GM23338 (cell line): ENCODE results near the gene SORCS2. TPM values are rescaled to one million over a fixed set of nuclear protein-coding genes. Genes with fewer than 3 reads are reported as not detected.

Experiments used
- ATAC-seq: fragments of 200-7000 bp; cut with Tn5 transposase; 3 replicates; pipeline ENCODE4 v1.9.1; 2020
- DNase-seq: peaks from one replicate; pipeline ENCODE4 v3.0.0-alpha.2; 2015; ENCODE audit warnings: low spot score
- H2AFZ ChIP-seq: fragments of 200-600 bp; sonication (generic); 2 replicates; pipeline ENCODE4 v1.8.0; 2016; ENCODE audit warnings: antibody characterized with exemption, mild to moderate bottlenecking, moderate library complexity
- H3F3A ChIP-seq: fragments of 200-600 bp; sonication (generic); replicated peaks from 2 replicates; pipeline ENCODE4 v1.8.0; 2017; ENCODE audit warnings: antibody characterized with exemption, mixed run types, low read depth
- H3K27ac ChIP-seq: fragments of 200-600 bp; sonication (generic); 2 replicates; pipeline ENCODE4 v1.6.1; 2016; ENCODE audit warnings: low read depth
- H3K27me3 ChIP-seq: fragments of 200-600 bp; sonication (generic); 2 replicates; pipeline ENCODE4 v1.8.0; 2016; ENCODE audit warnings: mild to moderate bottlenecking, mixed run types, moderate library complexity; ENCODE audit not compliant: insufficient read depth
- H3K36me3 ChIP-seq: fragments of 200-600 bp; sonication (generic); 2 replicates; pipeline ENCODE4 v1.8.0; 2016; ENCODE audit warnings: mild to moderate bottlenecking; ENCODE audit not compliant: insufficient read depth
- H3K4me1 ChIP-seq: fragments of 200-600 bp; sonication (generic); 2 replicates; pipeline ENCODE4 v1.8.0; 2016; ENCODE audit warnings: mild to moderate bottlenecking, moderate library complexity; ENCODE audit not compliant: insufficient read depth
- H3K4me2 ChIP-seq: fragments of 200-600 bp; sonication (generic); 2 replicates; pipeline ENCODE4 v1.7.1; 2017; ENCODE audit warnings: mixed run types
- H3K4me3 ChIP-seq: fragments of 200-600 bp; sonication (generic); 2 replicates; pipeline ENCODE4 v1.6.1; 2016; ENCODE audit warnings: mixed run types
- H3K79me2 ChIP-seq: fragments of 200-600 bp; sonication (generic); replicated peaks from 2 replicates; pipeline ENCODE4 v1.8.0; 2017; ENCODE audit warnings: mild to moderate bottlenecking; ENCODE audit not compliant: insufficient read depth
- H3K9me2 ChIP-seq: fragments of 200-600 bp; sonication (generic); 2 replicates; pipeline ENCODE4 v1.8.0; 2017; ENCODE audit not compliant: insufficient read depth
- H4K20me1 ChIP-seq: fragments of 200-600 bp; sonication (generic); replicated peaks from 2 replicates; pipeline ENCODE4 v1.8.0; 2017; ENCODE audit warnings: mild to moderate bottlenecking; ENCODE audit not compliant: insufficient read depth
- H3K27ac Mint-ChIP-seq: 2 replicates; pipeline ENCODE4 v1.8.0; 2020; ENCODE audit warnings: inconsistent platforms, mild to moderate bottlenecking, moderate library complexity, mixed read lengths
- H3K27me3 Mint-ChIP-seq: 3 replicates; pipeline ENCODE4 v1.8.0; 2022; ENCODE audit warnings: low read depth, mild to moderate bottlenecking, moderate library complexity, mixed read lengths, inconsistent platforms; ENCODE audit not compliant: insufficient read depth, poor library complexity
- H3K36me3 Mint-ChIP-seq: 3 replicates; pipeline ENCODE4 v1.8.0; 2021; ENCODE audit warnings: low read depth, mild to moderate bottlenecking, inconsistent platforms, moderate library complexity, mixed read lengths
- H3K4me1 Mint-ChIP-seq: 3 replicates; pipeline ENCODE4 v1.8.0; 2020; ENCODE audit warnings: mild to moderate bottlenecking, inconsistent platforms, mixed read lengths
- H3K4me3 Mint-ChIP-seq: 3 replicates; pipeline ENCODE4 v1.8.0; 2021; ENCODE audit warnings: moderate library complexity, mild to moderate bottlenecking, inconsistent platforms, mixed read lengths
- H3K9me3 Mint-ChIP-seq: 3 replicates; pipeline ENCODE4 v1.8.0; 2020; ENCODE audit warnings: moderate library complexity, mild to moderate bottlenecking, inconsistent platforms, mixed read lengths
- CREB1 ChIP-seq: fragments of 250-450 bp; sonication (Bioruptor Pico); IDR thresholded peaks from 2 replicates; pipeline ENCODE4 v1.5.0; 2020; ENCODE audit warnings: low read depth, mild to moderate bottlenecking, moderate library complexity
- CTCF ChIP-seq, 2 experiments: fragments of 200-600 bp in 1 of 2; sonication (generic) in 1 of 2; conservative IDR thresholded peaks; 2 replicates each; pipeline versions ENCODE4 v1.5.1 to v1.6.1; 2016 to 2017; ENCODE audit warnings: antibody characterized with exemption in 2 of 2, low read depth in 2 of 2, mild to moderate bottlenecking in 2 of 2, moderate library complexity in 1 of 2
- EZH2 ChIP-seq: fragments of 200-600 bp; sonication (generic); IDR thresholded peaks from one replicate; pipeline ENCODE4 v1.8.0; 2017; ENCODE audit warnings: antibody characterized with exemption, mild to moderate bottlenecking, low read depth; ENCODE audit not compliant: unreplicated experiment
- NANOG ChIP-seq: IDR thresholded peaks from 2 replicates; pipeline ENCODE4 v1.6.1; 2016; ENCODE audit warnings: antibody characterized with exemption, borderline replicate concordance
- POLR2AphosphoS5 ChIP-seq: IDR thresholded peaks from 2 replicates; pipeline ENCODE4 v1.6.1; 2016; ENCODE audit warnings: antibody characterized with exemption, low read depth
- STAT1 ChIP-seq: IDR thresholded peaks from one replicate; pipeline ENCODE4 v1.6.1; 2016; ENCODE audit warnings: antibody characterized with exemption; ENCODE audit not compliant: unreplicated experiment
- ZNF114 ChIP-seq: fragments of 250-450 bp; sonication (Bioruptor Pico); IDR thresholded peaks from 2 replicates; pipeline ENCODE4 v1.5.0; 2020; ENCODE audit warnings: mild to moderate bottlenecking, moderate library complexity
- ZNF462 ChIP-seq: fragments of 250-450 bp; sonication (Bioruptor Pico); IDR thresholded peaks from 2 replicates; pipeline ENCODE4 v1.5.0; 2020; ENCODE audit warnings: mild to moderate bottlenecking, moderate library complexity
- polyA plus RNA-seq: library from polyadenylated mRNA; unstranded; fragments of >200 nt; fragmentation: Nextera tagmentation; extraction: Ambion mirVana; gene quantifications from 2 replicates; pipeline ENCODE4 v1.2.1, GENCODE V29; 2016
- total RNA-seq: library from RNA; depleted of rRNA; stranded (reverse); fragments of >200 nt; shearing (Covaris generic); gene quantifications from 2 replicates; pipeline ENCODE4 v1.2.3, GENCODE V29; 2014

The SORCS2 gene
- total and polyA plus RNA-seq, 2 experiments from 2014 or later = 0.47 to 2.4 TPM

GRCh38 chr4:7532043-7532442, 339.7 kb downstream of the SORCS2 start (continued):
- TF ChIP-seq ZNF462 (CRISPR knock-in tag) (no peak), EZH2 (no peak), STAT1 (no peak), NANOG (no peak), CTCF (conservative IDR thresholded peaks at IDR 0.05; ENCODE audit: low read depth in 2 of 2) (no peak), CREB1 (no peak)

GRCh38 chr4:7533267-7533666, 340.9 kb downstream of the SORCS2 start:
- Histone ChIP-seq H3K27me3 (no peaks in the 10 kb centered on the region), H3K36me3 (no peaks in the 10 kb centered on the region), H3K4me2 (no peak overlapping the region), H3K79me2 (no peaks in the 10 kb centered on the region), H2AFZ (no peak overlapping the region), H3K9me2 (no peaks in the 10 kb centered on the region), H3K4me3 (no peak overlapping the region), H3F3A (no peaks in the 10 kb centered on the region), H3K4me1 (peaks cover 6% of the 10 kb centered on the region; the same call in 1 of the 2 replicates), H3K27ac (no peak overlapping the region), H4K20me1 (no peaks in the 10 kb centered on the region)
- peaks cover 23% of the 10 kb centered on the region for H3K27me3 Mint-ChIP-seq
- no peaks in the 10 kb centered on the region for H3K36me3 Mint-ChIP-seq
- peaks cover 29% of the 10 kb centered on the region for H3K4me1 Mint-ChIP-seq
- no peak for ATAC-seq
- H3K4me3 Mint-ChIP-seq = no peak overlapping the region
- no peak for DNase-seq
- peaks cover 3% of the 10 kb centered on the region for H3K9me3 Mint-ChIP-seq
- no peak overlapping the region for H3K27ac Mint-ChIP-seq
- TF ChIP-seq ZNF114 (no peak), ZNF462 (CRISPR knock-in tag) (no peak), POLR2AphosphoS5 (no peak)
